PC-3 (cell line): ENCODE measurements around the gene C16orf96.

Experiments
- EZH2 ChIP-seq: fragments of 300-600 bp; sonication (generic); IDR thresholded peaks from one replicate; pipeline ENCODE4 v1.6.1; 2017; ENCODE audit warnings: antibody characterized with exemption, mild to moderate bottlenecking, low read length; ENCODE audit not compliant: unreplicated experiment
- TF ChIP-seq, protein P1 (sequence below): fragments of 300-600 bp; sonication (generic); conservative IDR thresholded peaks from 2 replicates; pipeline ENCODE4 v1.5.1; 2017; ENCODE audit warnings: antibody characterized with exemption, low read depth, mild to moderate bottlenecking, low read length

DNA sequence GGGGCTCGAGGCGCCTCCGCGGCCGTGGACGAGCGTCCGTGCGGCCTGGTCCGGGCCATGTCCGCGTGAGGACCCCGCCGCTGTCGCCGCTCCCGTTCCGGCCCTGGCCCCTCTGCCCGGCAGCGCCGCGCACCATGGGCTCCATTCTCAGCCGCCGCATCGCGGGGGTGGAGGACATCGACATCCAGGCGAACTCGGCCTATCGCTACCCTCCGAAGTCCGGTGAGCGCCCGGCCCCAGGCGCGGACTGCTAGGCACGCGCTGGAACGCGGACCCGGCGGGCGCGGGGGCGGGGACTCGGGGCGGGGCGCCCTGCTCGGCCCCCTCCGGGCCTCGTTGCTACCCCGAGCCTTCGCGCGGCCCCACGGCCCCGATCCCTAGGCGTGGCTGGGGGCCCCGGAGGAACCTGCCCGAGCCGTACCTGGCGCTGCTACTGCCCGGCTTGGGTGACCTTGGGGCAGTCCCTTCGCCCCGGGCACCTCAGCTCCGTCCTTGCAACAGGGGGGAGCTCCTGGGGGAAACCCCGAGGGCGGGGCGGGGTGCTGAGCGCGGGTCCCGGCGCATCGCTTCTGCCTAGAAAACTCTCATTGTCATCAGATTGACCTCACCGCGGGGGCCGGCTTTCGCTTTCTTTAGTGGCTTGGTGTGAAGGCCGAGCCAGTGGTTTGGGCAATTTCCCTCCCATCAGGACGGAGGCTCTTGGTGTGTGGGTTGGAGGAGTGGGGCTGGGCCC, 68.9 kb downstream of the C16orf96 start:
- TF ChIP-seq, protein P1, sequence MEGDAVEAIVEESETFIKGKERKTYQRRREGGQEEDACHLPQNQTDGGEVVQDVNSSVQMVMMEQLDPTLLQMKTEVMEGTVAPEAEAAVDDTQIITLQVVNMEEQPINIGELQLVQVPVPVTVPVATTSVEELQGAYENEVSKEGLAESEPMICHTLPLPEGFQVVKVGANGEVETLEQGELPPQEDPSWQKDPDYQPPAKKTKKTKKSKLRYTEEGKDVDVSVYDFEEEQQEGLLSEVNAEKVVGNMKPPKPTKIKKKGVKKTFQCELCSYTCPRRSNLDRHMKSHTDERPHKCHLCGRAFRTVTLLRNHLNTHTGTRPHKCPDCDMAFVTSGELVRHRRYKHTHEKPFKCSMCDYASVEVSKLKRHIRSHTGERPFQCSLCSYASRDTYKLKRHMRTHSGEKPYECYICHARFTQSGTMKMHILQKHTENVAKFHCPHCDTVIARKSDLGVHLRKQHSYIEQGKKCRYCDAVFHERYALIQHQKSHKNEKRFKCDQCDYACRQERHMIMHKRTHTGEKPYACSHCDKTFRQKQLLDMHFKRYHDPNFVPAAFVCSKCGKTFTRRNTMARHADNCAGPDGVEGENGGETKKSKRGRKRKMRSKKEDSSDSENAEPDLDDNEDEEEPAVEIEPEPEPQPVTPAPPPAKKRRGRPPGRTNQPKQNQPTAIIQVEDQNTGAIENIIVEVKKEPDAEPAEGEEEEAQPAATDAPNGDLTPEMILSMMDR, result no peak
- TF ChIP-seq EZH2, result no peak
